ENCODE data around the gene PANK2. TPM values are rescaled to one million over a fixed set of nuclear protein-coding genes. Genes with fewer than 3 reads are reported as not detected.

PANK2 gene
- total and polyA plus RNA-seq, 2 of the 8 experiments (the other 6 are each of a cell fraction or from before 2014, with no cell fraction given) = 17.1 to 57.5 TPM

GRCh38 chr20:3898639-3899038 lies 9.5 kb downstream of the PANK2 start:
- no peaks in the 10 kb centered on the region; the same call in 1 of the 2 replicates for H3K79me1 ChIP-seq (ENCODE audit: low read depth, low read length)
- FAIRE-seq = no peak
- no peak overlapping the region for H3K27ac ChIP-seq (ENCODE audit: low read depth, low read length)
- ChIA-PET POLR2A (ENCODE audit: partially characterized antibody) (interaction anchor here (3.0 kb wide), 1 partner anchor 10 kb away, joined by 13 read pairs; the partner anchor contains the start of gene PANK2), CTCF (ENCODE audit: partially characterized antibody) (no interaction called here)
- H4K8ac ChIP-seq (ENCODE audit: extremely low read depth, insufficient read depth, low read length) = no peak overlapping the region
- DNase-seq (ENCODE audit: low read depth in 1 of 2, low spot score in 2 of 2) = no peak
- no peak overlapping the region for H3K14ac ChIP-seq (ENCODE audit: insufficient read length)
- H4K5ac ChIP-seq (ENCODE audit: insufficient read length, low read depth, low read length) = no peak overlapping the region
- no peak overlapping the region for H3K4me2 ChIP-seq (ENCODE audit: insufficient read depth in 1 of 2, low read depth in 2 of 2, low read length in 2 of 2)
- H2AK5ac ChIP-seq (ENCODE audit: low read depth, low read length) = no peak overlapping the region
- no peak overlapping the region for H3K23ac ChIP-seq (ENCODE audit: insufficient read length)
- no peak overlapping the region for H3K18ac ChIP-seq (ENCODE audit: extremely low read depth, low read length)
- no peak overlapping the region for H2BK20ac ChIP-seq (ENCODE audit: low read length)
- H3K79me2 ChIP-seq (ENCODE audit: control insufficient read depth in 1 of 2, insufficient read depth in 2 of 2, low read length in 2 of 2) = peaks cover 52 to 98% of the 10 kb centered on the region in 2 experiments
- H2BK12ac ChIP-seq (ENCODE audit: low read depth, low read length) = no peak overlapping the region
- no peaks in the 10 kb centered on the region; a peak in 1 of 7 replicates for H3K4me1 ChIP-seq (replicated peaks in 1 of 4; ENCODE audit: control insufficient read depth in 3 of 4, insufficient read depth in 4 of 4, low read length in 3 of 4)
- H4K91ac ChIP-seq (replicated peaks; ENCODE audit: insufficient read length, low read length) = no peak overlapping the region
- no peak overlapping the region for H2BK15ac ChIP-seq (ENCODE audit: low read length)
- no peak overlapping the region for H2AFZ ChIP-seq (ENCODE audit: low read length)
- peaks cover 23 to 28% of the 10 kb centered on the region in 2 experiments for H4K20me1 ChIP-seq (replicated peaks in 1 of 2; ENCODE audit: control insufficient read depth in 1 of 2, insufficient read depth in 2 of 2, low read length in 2 of 2)
- no peak overlapping the region for H3K4me3 ChIP-seq (ENCODE audit: extremely low read depth in 1 of 4, insufficient read depth in 2 of 4, low read depth in 3 of 4, low read length in 4 of 4)
- no peak overlapping the region for H3K56ac ChIP-seq (replicated peaks; ENCODE audit: insufficient read length, low read depth, low read length)
- no peaks in the 10 kb centered on the region for H3K23me2 ChIP-seq (ENCODE audit: low read depth, low read length)
- no peak overlapping the region for H2BK120ac ChIP-seq (replicated peaks; ENCODE audit: low read depth, low read length)
- no peaks in the 10 kb centered on the region for H3K9me3 ChIP-seq (ENCODE audit: insufficient read depth in 2 of 2, low read depth in 1 of 2, low read length in 1 of 2)
- 97% methylated on average over 4 of the region's 4 CpGs; no CpG with 5 or more reads in 1 of the 2 experiments for WGBS, 2 experiments (ENCODE audit: extremely low coverage in 1 of 2, insufficient coverage in 1 of 2, insufficient read length in 1 of 2, insufficient replicate concordance in 2 of 2, low coverage in 1 of 2, low lambda C conversion rate in 2 of 2, missing lambda C conversion rate in 1 of 2)
- no peak overlapping the region for H3K4ac ChIP-seq (replicated peaks; ENCODE audit: insufficient read length, low read depth, low read length)
- no peak overlapping the region for H3K9ac ChIP-seq (replicated peaks in 1 of 4; ENCODE audit: extremely low read depth in 1 of 4, low read depth in 3 of 4, low read length in 3 of 4)
- no peak overlapping the region for H2BK5ac ChIP-seq (ENCODE audit: low read depth, low read length)
- H3K36me3 ChIP-seq (ENCODE audit: control insufficient read depth in 2 of 4, insufficient read depth in 4 of 4, low read length in 3 of 4) = peaks cover 0 to 13% (median under 1%) of the 10 kb centered on the region in 4 experiments; a peak in 3 of 8 replicates
- H3K27me3 ChIP-seq (replicated peaks in 1 of 4; ENCODE audit: control insufficient read depth in 3 of 4, extremely low read depth in 1 of 4, insufficient read depth in 3 of 4, low read length in 3 of 4) = no peaks in the 10 kb centered on the region
- TF ChIP-seq EZH2 (IDR thresholded peaks at IDR 0.05; ENCODE audit: low read depth, low read length, severe bottlenecking) (no peak), CHD1 (IDR thresholded peaks at IDR 0.05; ENCODE audit: low read depth, low read length) (no peak), TAF1 (IDR thresholded peaks at IDR 0.05; ENCODE audit: low read depth, low read length) (no peak), BCL11A (IDR thresholded peaks at IDR 0.05; ENCODE audit: low read depth in 2 of 2, low read length in 2 of 2) (no peak), POLR2A (IDR thresholded peaks at IDR 0.05; ENCODE audit: control extremely low read depth in 1 of 2, low read depth in 2 of 2, low read length in 2 of 2) (no peak), CTCF (IDR thresholded peaks at IDR 0.05; ENCODE audit: control extremely low read depth in 1 of 3, insufficient read depth in 1 of 3, low read depth in 1 of 3, low read length in 3 of 3) (no peak), JUND (IDR thresholded peaks at IDR 0.05; ENCODE audit: low read length) (no peak), SIX5 (IDR thresholded peaks at IDR 0.05; ENCODE audit: low read depth, low read length) (no peak), TBP (IDR thresholded peaks at IDR 0.05; ENCODE audit: low read depth, low read length) (no peak), ATF3 (IDR thresholded peaks at IDR 0.05; ENCODE audit: insufficient read depth, low read depth, low read length) (no peak), MAFK (IDR thresholded peaks at IDR 0.05; ENCODE audit: low read depth, low read length) (no peak), ASH2L (IDR thresholded peaks at IDR 0.05; ENCODE audit: low read length) (no peak)
